ENCODE measurements around the gene TMEFF2. TPM values are rescaled to one million over a fixed set of nuclear protein-coding genes. Genes with fewer than 3 reads are reported as not detected.

TMEFF2 gene
- total RNA-seq, 1 donor, result not detected

DNA sequence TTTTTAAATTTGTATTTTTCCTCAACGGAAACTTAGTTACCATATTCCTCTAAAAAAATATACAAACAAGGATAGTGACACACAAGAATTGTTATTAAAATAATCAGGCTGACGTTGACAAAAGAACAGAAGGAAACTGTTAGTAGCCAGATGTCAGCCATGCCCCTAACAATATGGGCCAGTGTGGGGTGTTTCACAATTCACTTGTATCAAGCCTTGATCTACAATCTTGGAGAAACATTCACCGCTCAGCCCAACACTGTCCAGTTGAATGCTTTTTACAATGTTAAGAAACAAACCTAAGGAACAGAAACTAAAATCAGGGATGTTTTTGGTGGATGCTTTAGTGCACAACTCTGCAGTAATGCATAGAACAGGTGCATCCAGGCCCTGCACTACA, 44.6 kb downstream of the TMEFF2 start:
- no peak for TF ChIP-seq CTCF (IDR thresholded peaks at IDR 0.05; ENCODE audit: insufficient read depth, low read depth, low read length)
- peak; percentile 59 for DNase-seq (ENCODE audit: low read depth)
- no peak overlapping the region for H3K4me3 ChIP-seq (ENCODE audit: low read depth, low read length)

DNA sequence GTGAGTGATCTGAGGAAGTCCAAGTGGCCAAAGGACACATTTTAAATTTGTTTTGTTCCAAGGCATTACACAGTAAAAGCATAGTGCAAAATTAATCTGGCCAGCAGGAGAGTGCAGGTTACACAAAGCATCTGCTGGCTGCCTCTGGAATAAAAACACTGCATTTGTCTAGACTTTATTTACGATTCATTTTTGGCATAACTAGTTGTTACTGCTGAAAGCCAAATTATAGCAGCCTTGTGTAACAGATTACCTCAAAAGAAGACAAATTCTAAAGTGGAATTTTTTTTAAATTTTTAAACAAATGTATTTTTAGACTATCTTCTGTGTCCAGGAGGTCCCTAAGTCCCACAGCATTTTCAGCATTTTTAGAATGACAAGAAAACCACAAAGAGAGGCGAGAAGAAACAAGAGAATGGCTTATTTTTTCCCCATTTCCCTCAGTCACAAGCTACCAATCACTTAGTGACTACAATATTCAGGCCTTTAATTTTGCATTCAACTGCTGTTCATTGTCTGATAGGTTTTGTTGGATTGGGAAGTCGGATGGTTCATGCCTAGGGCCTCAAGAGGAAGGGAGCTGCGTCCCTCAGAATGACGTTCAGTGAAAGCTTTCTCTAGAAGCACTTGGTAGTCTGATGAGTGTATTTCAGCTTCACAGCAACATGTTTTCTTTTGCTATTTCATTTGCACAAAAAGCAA, 46.0 kb downstream of the TMEFF2 start:
- peak; percentile 38 for DNase-seq (ENCODE audit: low read depth)

GRCh38 chr2:192148241-192148619, 46.5 kb downstream of the TMEFF2 start:
- no peak overlapping the region for H3K4me3 ChIP-seq (ENCODE audit: low read depth, low read length)
- DNase-seq (ENCODE audit: low read depth), result no peak
- TF ChIP-seq CTCF (IDR thresholded peaks at IDR 0.05; ENCODE audit: insufficient read depth, low read depth, low read length), result no peak

More for the DNA sequence above, 46.0 kb downstream of the TMEFF2 start:
- H3K4me3 ChIP-seq (ENCODE audit: low read depth, low read length), result no peak overlapping the region
- peak; percentile 1 for TF ChIP-seq CTCF (IDR thresholded peaks at IDR 0.05; ENCODE audit: insufficient read depth, low read depth, low read length)

- peak; percentile 36 for DNase-seq (ENCODE audit: low read depth)
- no peak for TF ChIP-seq CTCF (IDR thresholded peaks at IDR 0.05; ENCODE audit: insufficient read depth, low read depth, low read length)
- H3K4me3 ChIP-seq (ENCODE audit: low read depth, low read length), result no peak overlapping the region
Measured at GRCh38 chr2:192146069-192147015, 48.4 kb downstream of the TMEFF2 start.

GRCh38 chr2:192145496-192145895, 49.2 kb downstream of the TMEFF2 start:
- DNase-seq (ENCODE audit: low read depth), result no peak
- TF ChIP-seq CTCF (IDR thresholded peaks at IDR 0.05; ENCODE audit: insufficient read depth, low read depth, low read length), result no peak
- H3K4me3 ChIP-seq (ENCODE audit: low read depth, low read length), result no peak overlapping the region

- no peak for DNase-seq (ENCODE audit: low read depth)
- TF ChIP-seq CTCF (IDR thresholded peaks at IDR 0.05; ENCODE audit: insufficient read depth, low read depth, low read length), result no peak
- H3K4me3 ChIP-seq (ENCODE audit: low read depth, low read length), result no peak overlapping the region
Measured at GRCh38 chr2:192140236-192140839, 54.4 kb downstream of the TMEFF2 start.

Data from fibroblast of villous mesenchyme (primary cell).